HG03457 (cell line): ENCODE results near the gene NRIP1.

ENCODE experiments used
- ATAC-seq: cut with Tn5 transposase; IDR thresholded peaks from one replicate; pipeline ENCODE4 v1.9.1; 2021; ENCODE audit warnings: moderate number of reproducible peaks; ENCODE audit not compliant: unreplicated experiment

Gene NRIP1

DNA sequence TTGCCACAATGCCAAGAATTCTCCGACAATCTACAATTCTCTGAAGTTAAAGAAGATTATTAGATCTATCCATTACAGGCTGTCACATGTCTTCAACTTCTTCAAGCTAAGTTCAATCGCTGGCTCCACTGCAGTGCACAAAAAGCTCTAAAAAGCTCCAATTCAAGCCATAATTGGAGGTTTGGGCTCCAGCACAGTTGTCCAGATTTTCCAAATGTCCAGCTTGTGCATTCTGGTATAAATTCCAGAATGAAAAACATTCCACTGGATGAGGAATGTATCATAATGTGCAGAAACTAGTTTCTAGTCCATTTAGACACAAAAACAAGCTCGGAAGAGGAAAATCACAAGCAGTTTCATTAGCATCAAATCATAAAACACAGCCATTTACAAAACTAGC, 138.6 kb downstream of the NRIP1 start:
- ATAC-seq, result no peak

- no peak for ATAC-seq
Measured at GRCh38 chr21:14923468-14923867, 141.3 kb downstream of the NRIP1 start.

GRCh38 chr21:14922980-14923379, 141.8 kb downstream of the NRIP1 start:
- no peak for ATAC-seq

DNA sequence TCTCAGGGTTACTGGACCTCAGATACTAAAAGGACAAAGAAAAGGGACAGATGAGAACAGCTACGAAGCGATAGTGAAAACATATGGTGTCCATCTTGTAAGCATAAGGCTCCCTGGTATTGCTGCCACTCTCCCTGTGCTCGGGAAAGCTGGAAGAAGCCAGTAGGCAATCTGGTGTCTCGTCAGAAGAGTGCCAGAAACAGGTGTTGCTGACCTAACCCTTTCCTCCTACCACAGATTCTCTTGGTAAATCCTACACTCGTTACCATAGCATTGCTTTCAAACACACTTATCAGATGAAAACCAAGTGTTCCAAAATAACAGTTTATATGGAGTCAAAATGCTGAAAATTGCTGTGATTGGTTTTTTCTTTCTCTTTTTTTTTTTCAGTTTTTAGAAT, 146.3 kb downstream of the NRIP1 start:
- ATAC-seq, result no peak

DNA sequence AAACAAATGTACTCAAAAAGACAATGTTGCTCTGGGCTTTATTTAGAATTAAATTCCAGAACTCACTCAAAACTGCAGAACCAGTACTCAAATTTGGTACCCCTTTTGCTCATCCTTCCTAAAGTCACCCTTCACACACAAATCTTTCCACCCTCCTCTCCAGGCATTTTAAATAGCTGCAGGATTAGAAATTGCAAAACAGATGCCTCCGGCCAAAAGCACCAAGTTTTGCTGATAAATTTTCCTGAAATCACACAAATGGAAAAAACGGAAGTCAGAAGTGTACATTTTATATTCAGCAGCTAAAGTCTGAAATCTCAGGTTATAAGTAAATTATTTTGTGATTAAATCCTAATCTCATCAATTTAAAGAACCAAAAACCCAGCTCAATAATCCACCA, 147.0 kb downstream of the NRIP1 start:
- ATAC-seq, result no peak

- no peak for ATAC-seq
Measured at GRCh38 chr21:14916676-14917141, 148.1 kb downstream of the NRIP1 start.

- ATAC-seq, result no peak
Measured at GRCh38 chr21:14913638-14914037, 151.2 kb downstream of the NRIP1 start.

- ATAC-seq, result no peak
Measured at GRCh38 chr21:14911351-14911750, 153.4 kb downstream of the NRIP1 start.
